Measurements from ENCODE around the gene TTC28. TPM values are rescaled to one million over a fixed set of nuclear protein-coding genes. Genes with fewer than 3 reads are reported as not detected.

Gene TTC28
- total and polyA plus RNA-seq, 10 of the 15 experiments (the other 5 are each of a cell fraction or from before 2014, with no cell fraction given): 0.15 to 8.4 (median 1.4) TPM

- TF ChIP-seq ZBTB4 (CRISPR knock-in tag; IDR thresholded peaks at IDR 0.05) (no peak), NR2C2 (IDR thresholded peaks at IDR 0.05; ENCODE audit: borderline replicate concordance, control insufficient read depth, insufficient read length, low read depth) (no peak), CEBPB (IDR thresholded peaks at IDR 0.05; ENCODE audit: borderline replicate concordance in 1 of 2, low read depth in 2 of 2, low read length in 2 of 2) (no peak), NR2F1 (conservative IDR thresholded peaks at IDR 0.05) (no peak), POLR2AphosphoS2 (IDR thresholded peaks at IDR 0.05; ENCODE audit: low read depth, low read length) (no peak), PKNOX1 (IDR thresholded peaks at IDR 0.05) (no peak), BACH1 (IDR thresholded peaks at IDR 0.05; ENCODE audit: borderline replicate concordance) (no peak)
Measured at GRCh38 chr22:27996529-27996925, 683.1 kb downstream of the TTC28 start (continued).

- no TSS peak for BruUV-seq (replicated peaks)
Measured at GRCh38 chr22:27995801-27996528, 683.7 kb downstream of the TTC28 start.

More at GRCh38 chr22:27995801-27996528, 683.7 kb downstream of the TTC28 start:
- H3K36me3 ChIP-seq (ENCODE audit: control insufficient read depth in 2 of 2, insufficient read depth in 2 of 2, low read length in 1 of 2): no peaks in the 10 kb centered on the region
- no peak for TF ChIP-seq ATF7 (IDR thresholded peaks at IDR 0.05; ENCODE audit: low read depth)
- peak in 1 of 2 experiments; percentile 2; a peak in 1 of 4 replicates for TF ChIP-seq SRF (IDR thresholded peaks at IDR 0.05; ENCODE audit: low read depth in 2 of 2, low read length in 2 of 2)
- no peaks in the 10 kb centered on the region for H4K20me1 ChIP-seq (ENCODE audit: control insufficient read depth, insufficient read depth)
- no peak for ATAC-seq
- no peak for DNase-seq (ENCODE audit: low read depth, low spot score)
- in situ Hi-C loops (cut with MboI) (no loop called here), intact Hi-C loops (cut with micrococcal nuclease; ENCODE audit: unreplicated experiment) (no loop called here)
- H2AFZ ChIP-seq (ENCODE audit: control insufficient read depth, low read depth, low read length): no peak overlapping the region
- no peak overlapping the region for H3K4me2 ChIP-seq (ENCODE audit: control insufficient read depth, insufficient read depth)
- WGBS (ENCODE audit: insufficient coverage, insufficient replicate concordance, low lambda C conversion rate, missing lambda C conversion rate): 63% methylated on average over 25 of the region's 25 CpGs
- ChIA-PET SMC1A (ENCODE audit: uncharacterized antibody, unreplicated experiment) (no interaction called here), POLR2A (no interaction called here), CTCF (no interaction called here), RAD21 (ENCODE audit: unreplicated experiment) (no interaction called here)
- no peak overlapping the region for H3K4me3 ChIP-seq
- H3K9me3 ChIP-seq (replicated peaks; ENCODE audit: control insufficient read depth, insufficient read depth, low read length): no peaks in the 10 kb centered on the region
- no peak for FAIRE-seq
- no peak overlapping the region for H3K27ac ChIP-seq (ENCODE audit: control insufficient read depth, insufficient read depth)
- H3K79me2 ChIP-seq (ENCODE audit: control insufficient read depth, insufficient read depth, low read length): no peaks in the 10 kb centered on the region
- no peaks in the 10 kb centered on the region for H3K4me1 ChIP-seq (ENCODE audit: control insufficient read depth, insufficient read depth, low read length)
- no peak overlapping the region for H3K9ac ChIP-seq (ENCODE audit: control insufficient read depth, insufficient read depth, low read length)
- no peaks in the 10 kb centered on the region for H3K27me3 ChIP-seq (replicated peaks in 1 of 2; ENCODE audit: control insufficient read depth in 2 of 2, insufficient read depth in 2 of 2, low read length in 1 of 2)

Data from GM12878 (cell line).